GM12878 (cell line): Measurements from ENCODE around the gene LY6G5C. TPM values are rescaled to one million over a fixed set of nuclear protein-coding genes. Genes with fewer than 3 reads are reported as not detected.

Experiments used
- ATAC-seq: fragments of 200-7000 bp; cut with Tn5 transposase; 3 replicates; pipeline ENCODE4 v1.9.1; 2020; ENCODE audit warnings: mild to moderate bottlenecking, moderate library complexity
- BruUV-seq: library from RNA; stranded (reverse); fragments of 400-500 nt; replicated peaks from 2 replicates; lab custom pipeline; 2021; lab: Mats Ljungman, UMichigan
- CTCF ChIA-PET: fragments of 300-600 bp; sonication (Branson Sonifier 250); formaldehyde crosslinking; extraction: SDS; loops from one replicate; lab custom pipeline; 2021; ENCODE audit warnings: inconsistent platforms; lab: Yijun Ruan, JAX
- POLR2A ChIA-PET: fragments of 350-600 bp; formaldehyde crosslinking; extraction: SDS; loops from one replicate; lab custom pipeline; 2021; ENCODE audit warnings: inconsistent platforms; lab: Charles Lee
- RAD21 ChIA-PET: fragments of 300-600 bp; sonication (Branson Sonifier 250); formaldehyde crosslinking; loops from one replicate; lab custom pipeline; 2023; ENCODE audit warnings: antibody characterized with exemption; ENCODE audit not compliant: unreplicated experiment; lab: Charles Lee
- SMC1A ChIA-PET: fragments of 300-600 bp; sonication (Branson Sonifier 250); formaldehyde crosslinking; loops from one replicate; lab custom pipeline; 2023; ENCODE audit not compliant: unreplicated experiment, uncharacterized antibody; lab: Charles Lee
- DNase-seq: peaks from one replicate; pipeline ENCODE4 v3.0.0-alpha.2; 2011; ENCODE audit warnings: low read depth, low spot score
- FAIRE-seq: peaks from 3 replicates; lab custom pipeline; 2011; peaks lifted over from hg19 to GRCh38; lab: Jason Lieb, UNC
- H2AFZ ChIP-seq: 2 replicates; pipeline ENCODE4 v1.6.0; 2011; ENCODE audit warnings: low read depth, low read length, control low read depth; ENCODE audit not compliant: control insufficient read depth
- H3K27ac ChIP-seq: 2 replicates; pipeline ENCODE4 v1.5.1; 2011; ENCODE audit warnings: control low read depth; ENCODE audit not compliant: control insufficient read depth, insufficient read depth
- H3K27me3 ChIP-seq, 2 experiments: replicated peaks in 1 of 2; 2 replicates each; pipeline versions ENCODE4 v1.6.0 to v1.6.1; 2011; ENCODE audit warnings: low read length in 1 of 2; ENCODE audit not compliant: control insufficient read depth in 2 of 2, insufficient read depth in 2 of 2
- H3K36me3 ChIP-seq, 2 experiments: 2 replicates each; pipeline ENCODE4 v1.5.1; 2011; ENCODE audit warnings: low read length in 1 of 2; ENCODE audit not compliant: control insufficient read depth in 2 of 2, insufficient read depth in 2 of 2
- H3K4me1 ChIP-seq: 2 replicates; pipeline ENCODE4 v1.6.1; 2011; ENCODE audit warnings: mild to moderate bottlenecking, low read length, moderate library complexity, mixed read lengths; ENCODE audit not compliant: control insufficient read depth, insufficient read depth
- H3K4me2 ChIP-seq: 2 replicates; pipeline ENCODE4 v1.6.0; 2011; ENCODE audit warnings: control low read depth; ENCODE audit not compliant: control insufficient read depth, insufficient read depth
- H3K4me3 ChIP-seq: fragments of 200-600 bp; sonication (generic); 2 replicates; pipeline ENCODE4 v1.5.1; 2016
- H3K79me2 ChIP-seq: 2 replicates; pipeline ENCODE4 v1.6.0; 2011; ENCODE audit warnings: low read length; ENCODE audit not compliant: control insufficient read depth, insufficient read depth
- H3K9ac ChIP-seq: 2 replicates; pipeline ENCODE4 v1.8.0; 2011; ENCODE audit warnings: low read length, control low read depth, mixed read lengths; ENCODE audit not compliant: control insufficient read depth, insufficient read depth
- H3K9me3 ChIP-seq: replicated peaks from 3 replicates; pipeline ENCODE4 v1.5.1; 2011; ENCODE audit warnings: mild to moderate bottlenecking, low read length; ENCODE audit not compliant: control insufficient read depth, insufficient read depth
- H4K20me1 ChIP-seq: 2 replicates; pipeline ENCODE4 v1.6.0; 2011; ENCODE audit not compliant: control insufficient read depth, insufficient read depth
- BRCA1 ChIP-seq: IDR thresholded peaks from 2 replicates; pipeline ENCODE4 v1.6.1; 2011; ENCODE audit warnings: low read depth, low read length, improper control_type of control experiment
- HDGF ChIP-seq: fragments of 450-650 bp; IDR thresholded peaks from 2 replicates; pipeline ENCODE4 v1.6.1; 2016; ENCODE audit warnings: antibody characterized with exemption
- NFYA ChIP-seq: IDR thresholded peaks from 2 replicates; pipeline ENCODE4 v1.6.1; 2011; ENCODE audit warnings: low read depth, mild to moderate bottlenecking, low read length, improper control_type of control experiment, borderline replicate concordance
- WGBS: methylation state at CpG from one replicate; pipeline ENCODE4 v1.1.6; 2016; ENCODE audit warnings: low lambda C conversion rate; ENCODE audit not compliant: insufficient replicate concordance, insufficient coverage; ENCODE audit errors: missing lambda C conversion rate; 5-methylcytosine and 5-hydroxymethylcytosine counted together
- in situ Hi-C: fragments of 300-500 bp; cut with MboI; formaldehyde crosslinking; loops from 9 replicates; pipeline ENCODE4 v1.14.3; 2018; ENCODE audit warnings: mixed read lengths
- intact Hi-C: fragments of 100-400 bp; cut with micrococcal nuclease; formaldehyde crosslinking; loops from one replicate; pipeline ENCODE4 v1.14.2; 2022; ENCODE audit not compliant: unreplicated experiment
- polyA plus RNA-seq, 11 experiments: library from polyadenylated mRNA; depleted of rRNA in 4 of 11; unstranded in 6 of 11; stranded (reverse) in 5 of 11; fragments of >200 nt; fragmentation: Nextera tagmentation in 4 of 11; fragmentation: Illumina TruSeq in 1 of 11; extraction: Ambion mirVana in 4 of 11; extraction: Trizol in 1 of 11; gene quantifications; 1 replicate in 1 of 11; 2 replicates in 10 of 11; pipeline versions ENCODE4 v1.2.1 to v1.2.3, GENCODE V29; 2011 to 2016; ENCODE audit warnings: inconsistent platforms in 2 of 11, missing spikeins in 2 of 11, low read depth in 1 of 11
- total RNA-seq, 4 experiments: library from RNA; depleted of rRNA in 3 of 4; stranded (reverse); fragments of >200 nt in 3 of 4; fragmentation: Illumina TruSeq in 1 of 4; extraction: Trizol in 1 of 4; gene quantifications; 2 replicates each; pipeline versions ENCODE4 v1.2.1 to v1.2.3, GENCODE V29; 2013 to 2021
- TF ChIP-seq, protein P1 (sequence below): fragments of 450-650 bp; IDR thresholded peaks from 2 replicates; pipeline ENCODE4 v1.6.1; 2016; ENCODE audit warnings: mild to moderate bottlenecking
- TF ChIP-seq, protein P2 (sequence below): IDR thresholded peaks from 2 replicates; pipeline ENCODE4 v1.6.1; 2012; ENCODE audit warnings: improper control_type of control experiment, low read depth, low read length; ENCODE audit not compliant: insufficient replicate concordance
- TF ChIP-seq, protein P3 (sequence below): fragments of 450-650 bp; formaldehyde crosslinking; IDR thresholded peaks from 2 replicates; pipeline ENCODE4 v1.4.0; 2022; ENCODE audit warnings: mild to moderate bottlenecking, moderate library complexity

Gene LY6G5C
- total and polyA plus RNA-seq, 10 of the 15 experiments (the other 5 are each of a cell fraction or from before 2014, with no cell fraction given): 0.76 to 6.1 (median 1.7) TPM

DNA sequence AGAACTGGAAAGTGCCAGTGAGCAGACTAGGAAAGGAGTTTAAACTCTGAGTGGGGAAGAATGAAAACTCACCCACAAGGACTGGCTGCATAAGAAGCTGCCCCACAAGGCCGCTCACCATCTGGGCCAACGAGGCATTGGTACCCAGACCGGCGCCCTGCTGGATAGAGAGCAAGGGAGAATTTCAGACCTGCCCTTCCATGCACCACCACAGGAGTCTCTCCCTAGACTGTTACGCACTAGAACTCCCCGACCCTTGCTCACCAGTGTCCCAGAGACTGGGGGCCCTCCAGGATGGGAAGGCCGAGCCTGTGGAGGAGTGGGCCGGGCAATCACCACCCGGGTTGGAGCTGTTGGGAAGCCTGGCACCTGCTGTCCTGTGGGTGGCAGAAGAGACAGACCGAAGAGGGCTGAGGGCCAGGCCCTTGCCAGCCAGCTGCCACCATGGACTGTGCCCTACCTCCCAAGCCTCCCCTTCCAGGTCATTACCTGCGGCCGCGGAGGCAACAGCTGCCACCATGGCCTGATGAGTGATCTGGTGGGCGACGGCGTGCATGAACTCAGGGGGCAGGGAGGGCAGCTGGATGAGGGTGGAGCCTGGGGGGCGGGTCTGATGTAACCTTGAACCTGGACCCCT is 36.9 kb downstream of the LY6G5C start:
- no TSS peak for BruUV-seq
- RAD21 ChIA-PET: interaction anchor here (0.6 kb wide), 1 partner anchor 763 kb away, joined by 4 read pairs; no protein-coding TSS in a partner anchor

More for the DNA sequence above, 36.9 kb downstream of the LY6G5C start:
- Histone ChIP-seq H3K9me3 (no peaks in the 10 kb centered on the region), H3K79me2 (no peaks in the 10 kb centered on the region), H3K36me3 (peaks cover 36 to 55% of the 10 kb centered on the region in 2 experiments), H3K27me3 (no peaks in the 10 kb centered on the region), H3K9ac (no peak overlapping the region), H3K4me3 (no peak overlapping the region), H3K4me2 (no peak overlapping the region), H4K20me1 (no peaks in the 10 kb centered on the region; the same call in 1 of the 2 replicates), H3K27ac (no peak overlapping the region), H3K4me1 (no peaks in the 10 kb centered on the region), H2AFZ (no peak overlapping the region)
- in situ Hi-C loops (no loop called here), intact Hi-C loops (no loop called here)
- WGBS: 90% methylated on average over 17 of the region's 17 CpGs
- ATAC-seq (no peak), FAIRE-seq (no peak), DNase-seq (no peak)
- TF ChIP-seq NFYA (no peak), HDGF (no peak), BRCA1 (no peak)
- TF ChIP-seq, protein P1, sequence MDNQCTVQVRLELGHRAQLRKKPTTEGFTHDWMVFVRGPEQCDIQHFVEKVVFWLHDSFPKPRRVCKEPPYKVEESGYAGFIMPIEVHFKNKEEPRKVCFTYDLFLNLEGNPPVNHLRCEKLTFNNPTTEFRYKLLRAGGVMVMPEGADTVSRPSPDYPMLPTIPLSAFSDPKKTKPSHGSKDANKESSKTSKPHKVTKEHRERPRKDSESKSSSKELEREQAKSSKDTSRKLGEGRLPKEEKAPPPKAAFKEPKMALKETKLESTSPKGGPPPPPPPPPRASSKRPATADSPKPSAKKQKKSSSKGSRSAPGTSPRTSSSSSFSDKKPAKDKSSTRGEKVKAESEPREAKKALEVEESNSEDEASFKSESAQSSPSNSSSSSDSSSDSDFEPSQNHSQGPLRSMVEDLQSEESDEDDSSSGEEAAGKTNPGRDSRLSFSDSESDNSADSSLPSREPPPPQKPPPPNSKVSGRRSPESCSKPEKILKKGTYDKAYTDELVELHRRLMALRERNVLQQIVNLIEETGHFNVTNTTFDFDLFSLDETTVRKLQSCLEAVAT: no peak
- TF ChIP-seq, protein P2, sequence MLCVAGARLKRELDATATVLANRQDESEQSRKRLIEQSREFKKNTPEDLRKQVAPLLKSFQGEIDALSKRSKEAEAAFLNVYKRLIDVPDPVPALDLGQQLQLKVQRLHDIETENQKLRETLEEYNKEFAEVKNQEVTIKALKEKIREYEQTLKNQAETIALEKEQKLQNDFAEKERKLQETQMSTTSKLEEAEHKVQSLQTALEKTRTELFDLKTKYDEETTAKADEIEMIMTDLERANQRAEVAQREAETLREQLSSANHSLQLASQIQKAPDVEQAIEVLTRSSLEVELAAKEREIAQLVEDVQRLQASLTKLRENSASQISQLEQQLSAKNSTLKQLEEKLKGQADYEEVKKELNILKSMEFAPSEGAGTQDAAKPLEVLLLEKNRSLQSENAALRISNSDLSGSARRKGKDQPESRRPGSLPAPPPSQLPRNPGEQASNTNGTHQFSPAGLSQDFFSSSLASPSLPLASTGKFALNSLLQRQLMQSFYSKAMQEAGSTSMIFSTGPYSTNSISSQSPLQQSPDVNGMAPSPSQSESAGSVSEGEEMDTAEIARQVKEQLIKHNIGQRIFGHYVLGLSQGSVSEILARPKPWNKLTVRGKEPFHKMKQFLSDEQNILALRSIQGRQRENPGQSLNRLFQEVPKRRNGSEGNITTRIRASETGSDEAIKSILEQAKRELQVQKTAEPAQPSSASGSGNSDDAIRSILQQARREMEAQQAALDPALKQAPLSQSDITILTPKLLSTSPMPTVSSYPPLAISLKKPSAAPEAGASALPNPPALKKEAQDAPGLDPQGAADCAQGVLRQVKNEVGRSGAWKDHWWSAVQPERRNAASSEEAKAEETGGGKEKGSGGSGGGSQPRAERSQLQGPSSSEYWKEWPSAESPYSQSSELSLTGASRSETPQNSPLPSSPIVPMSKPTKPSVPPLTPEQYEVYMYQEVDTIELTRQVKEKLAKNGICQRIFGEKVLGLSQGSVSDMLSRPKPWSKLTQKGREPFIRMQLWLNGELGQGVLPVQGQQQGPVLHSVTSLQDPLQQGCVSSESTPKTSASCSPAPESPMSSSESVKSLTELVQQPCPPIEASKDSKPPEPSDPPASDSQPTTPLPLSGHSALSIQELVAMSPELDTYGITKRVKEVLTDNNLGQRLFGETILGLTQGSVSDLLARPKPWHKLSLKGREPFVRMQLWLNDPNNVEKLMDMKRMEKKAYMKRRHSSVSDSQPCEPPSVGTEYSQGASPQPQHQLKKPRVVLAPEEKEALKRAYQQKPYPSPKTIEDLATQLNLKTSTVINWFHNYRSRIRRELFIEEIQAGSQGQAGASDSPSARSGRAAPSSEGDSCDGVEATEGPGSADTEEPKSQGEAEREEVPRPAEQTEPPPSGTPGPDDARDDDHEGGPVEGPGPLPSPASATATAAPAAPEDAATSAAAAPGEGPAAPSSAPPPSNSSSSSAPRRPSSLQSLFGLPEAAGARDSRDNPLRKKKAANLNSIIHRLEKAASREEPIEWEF: no peak
- TF ChIP-seq, protein P3, sequence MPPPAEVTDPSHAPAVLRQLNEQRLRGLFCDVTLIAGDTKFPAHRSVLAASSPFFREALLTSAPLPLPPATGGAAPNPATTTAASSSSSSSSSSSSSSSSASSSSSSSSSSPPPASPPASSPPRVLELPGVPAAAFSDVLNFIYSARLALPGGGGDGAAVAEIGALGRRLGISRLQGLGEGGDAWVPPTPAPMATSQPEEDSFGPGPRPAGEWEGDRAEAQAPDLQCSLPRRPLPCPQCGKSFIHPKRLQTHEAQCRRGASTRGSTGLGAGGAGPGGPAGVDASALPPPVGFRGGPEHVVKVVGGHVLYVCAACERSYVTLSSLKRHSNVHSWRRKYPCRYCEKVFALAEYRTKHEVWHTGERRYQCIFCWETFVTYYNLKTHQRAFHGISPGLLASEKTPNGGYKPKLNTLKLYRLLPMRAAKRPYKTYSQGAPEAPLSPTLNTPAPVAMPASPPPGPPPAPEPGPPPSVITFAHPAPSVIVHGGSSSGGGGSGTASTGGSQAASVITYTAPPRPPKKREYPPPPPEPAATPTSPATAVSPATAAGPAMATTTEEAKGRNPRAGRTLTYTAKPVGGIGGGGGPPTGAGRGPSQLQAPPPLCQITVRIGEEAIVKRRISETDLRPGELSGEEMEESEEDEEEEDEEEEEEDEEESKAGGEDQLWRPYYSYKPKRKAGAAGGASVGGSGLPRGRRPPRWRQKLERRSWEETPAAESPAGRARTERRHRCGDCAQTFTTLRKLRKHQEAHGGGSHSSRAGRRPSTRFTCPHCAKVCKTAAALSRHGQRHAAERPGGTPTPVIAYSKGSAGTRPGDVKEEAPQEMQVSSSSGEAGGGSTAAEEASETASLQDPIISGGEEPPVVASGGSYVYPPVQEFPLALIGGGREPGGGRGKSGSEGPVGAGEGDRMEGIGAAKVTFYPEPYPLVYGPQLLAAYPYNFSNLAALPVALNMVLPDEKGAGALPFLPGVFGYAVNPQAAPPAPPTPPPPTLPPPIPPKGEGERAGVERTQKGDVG (CRISPR knock-in tag): no peak
- ChIA-PET CTCF (no interaction called here), POLR2A (interaction anchor here (1.0 to 1.3 kb wide), 2 partner anchors 9 to 94 kb away, joined by 4 to 5 read pairs; partner anchors contain the start of gene BAG6), SMC1A (interaction anchor here (1.8 kb wide), 1 partner anchor 8 kb away, joined by 10 read pairs; the partner anchor contains the start of gene BAG6)
